Left ventricle myocardium inferior (tissue), 1 donor: ENCODE measurements around the gene USP51. TPM values are rescaled to one million over a fixed set of nuclear protein-coding genes. Genes with fewer than 3 reads are reported as not detected.
"Not testable (repeated sequence)": the region's sequence is repeated elsewhere in the genome, so short reads cannot be mapped to it uniquely, and the experiment has no call there.

Experiments
- DNase-seq: peaks from one replicate; pipeline ENCODE4 v3.0.0-alpha.2; 2020
- H3K27ac ChIP-seq: fragments of 200-600 bp; replicated peaks from 2 replicates; pipeline ENCODE4 v1.8.0; 2021
- H3K27me3 ChIP-seq: fragments of 200-600 bp; 2 replicates; pipeline ENCODE4 v1.8.0; 2021; ENCODE audit warnings: low read depth
- H3K36me3 ChIP-seq: fragments of 200-600 bp; 2 replicates; pipeline ENCODE4 v1.8.0; 2021
- H3K4me1 ChIP-seq: fragments of 200-600 bp; 2 replicates; pipeline ENCODE4 v1.8.0; 2021
- H3K4me3 ChIP-seq: fragments of 200-600 bp; 2 replicates; pipeline ENCODE4 v1.8.0; 2021; ENCODE audit warnings: mild to moderate bottlenecking, moderate library complexity
- H3K9me3 ChIP-seq: fragments of 200-600 bp; replicated peaks from 2 replicates; pipeline ENCODE4 v1.8.0; 2021
- intact Hi-C: fragments of 100-400 bp; cut with micrococcal nuclease; formaldehyde crosslinking; loops from one replicate; pipeline ENCODE4 v1.11.0; 2022
- long read RNA-seq: library from polyadenylated mRNA; unstranded; transcript quantifications from one replicate; pipeline ENCODE4 v2.0.0, GENCODE V29; 2021
- total RNA-seq: library from RNA; stranded (reverse); fragmentation: NEBNext Ultra II Directional; extraction: Animal tissue kit (Norgen Biotek cat#: 25700); gene quantifications from one replicate; pipeline ENCODE4 v1.2.1, GENCODE V29; 2021
- TF ChIP-seq, protein P1 (sequence below): fragments of 200-600 bp; IDR thresholded peaks from 2 replicates; pipeline ENCODE4 v1.8.0; 2021; ENCODE audit warnings: antibody characterized with exemption, mild to moderate bottlenecking, borderline replicate concordance
- donor health status: DM: no; HTN: yes; CAD: no; lungs with severe emphysema.

Gene USP51
- 1.4 TPM for total RNA-seq
- long read RNA-seq, result 0 reads

DNA sequence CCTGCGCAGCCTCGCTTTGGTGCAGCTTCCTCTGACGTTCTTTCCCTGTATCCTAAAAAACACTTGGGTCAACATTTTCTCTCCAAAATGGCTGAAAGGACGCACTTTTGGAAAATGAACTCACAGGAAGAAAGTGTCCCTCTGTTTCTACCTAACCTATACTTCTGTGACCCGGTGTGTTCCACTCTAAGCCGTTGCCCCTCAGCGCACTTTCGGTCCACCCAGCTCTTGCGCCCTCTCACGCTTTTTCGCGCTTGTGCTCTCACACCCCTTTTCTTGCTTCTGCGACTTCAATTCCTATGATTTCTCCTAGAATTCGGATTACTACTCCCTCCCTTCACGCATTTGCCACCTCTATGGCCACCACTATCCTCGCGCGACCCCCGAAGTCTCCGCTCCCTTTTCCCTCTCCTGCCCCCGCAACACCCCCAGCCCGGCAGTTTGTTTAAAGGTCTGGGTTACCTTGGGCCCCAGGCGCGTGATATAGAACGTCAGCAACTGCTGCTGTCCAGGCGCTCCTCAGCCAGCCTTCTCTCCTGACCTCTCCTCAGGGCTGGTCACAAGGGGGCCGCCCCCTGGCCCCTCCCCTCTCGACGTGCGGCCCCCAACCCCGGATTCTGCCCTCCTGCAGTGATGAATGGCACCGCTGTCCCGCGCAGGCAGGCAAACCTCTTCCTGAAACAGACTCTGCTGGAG is at the start of gene USP51:
Gene USP51, minus strand, starts transcription at position 535 of the 696 bp plus-strand sequence. CDS start 909 bp downstream, outside the sequence.
- H3K27me3 ChIP-seq, result no peaks in the 10 kb centered on the region
- H3K4me1 ChIP-seq, result peaks cover 8% of the 10 kb centered on the region
- H3K9me3 ChIP-seq, result no peaks in the 10 kb centered on the region
- peak within 1 kb of the TSS; percentile 79 for H3K4me3 ChIP-seq
- peak within 1 kb of the TSS; percentile 90 for H3K27ac ChIP-seq
- peak; percentile 24 for DNase-seq
- H3K36me3 ChIP-seq, result no peaks in the 10 kb centered on the region
- intact Hi-C loops, result no loop called here
- TF ChIP-seq, protein P1, sequence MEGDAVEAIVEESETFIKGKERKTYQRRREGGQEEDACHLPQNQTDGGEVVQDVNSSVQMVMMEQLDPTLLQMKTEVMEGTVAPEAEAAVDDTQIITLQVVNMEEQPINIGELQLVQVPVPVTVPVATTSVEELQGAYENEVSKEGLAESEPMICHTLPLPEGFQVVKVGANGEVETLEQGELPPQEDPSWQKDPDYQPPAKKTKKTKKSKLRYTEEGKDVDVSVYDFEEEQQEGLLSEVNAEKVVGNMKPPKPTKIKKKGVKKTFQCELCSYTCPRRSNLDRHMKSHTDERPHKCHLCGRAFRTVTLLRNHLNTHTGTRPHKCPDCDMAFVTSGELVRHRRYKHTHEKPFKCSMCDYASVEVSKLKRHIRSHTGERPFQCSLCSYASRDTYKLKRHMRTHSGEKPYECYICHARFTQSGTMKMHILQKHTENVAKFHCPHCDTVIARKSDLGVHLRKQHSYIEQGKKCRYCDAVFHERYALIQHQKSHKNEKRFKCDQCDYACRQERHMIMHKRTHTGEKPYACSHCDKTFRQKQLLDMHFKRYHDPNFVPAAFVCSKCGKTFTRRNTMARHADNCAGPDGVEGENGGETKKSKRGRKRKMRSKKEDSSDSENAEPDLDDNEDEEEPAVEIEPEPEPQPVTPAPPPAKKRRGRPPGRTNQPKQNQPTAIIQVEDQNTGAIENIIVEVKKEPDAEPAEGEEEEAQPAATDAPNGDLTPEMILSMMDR, result peak; percentile 27

DNA sequence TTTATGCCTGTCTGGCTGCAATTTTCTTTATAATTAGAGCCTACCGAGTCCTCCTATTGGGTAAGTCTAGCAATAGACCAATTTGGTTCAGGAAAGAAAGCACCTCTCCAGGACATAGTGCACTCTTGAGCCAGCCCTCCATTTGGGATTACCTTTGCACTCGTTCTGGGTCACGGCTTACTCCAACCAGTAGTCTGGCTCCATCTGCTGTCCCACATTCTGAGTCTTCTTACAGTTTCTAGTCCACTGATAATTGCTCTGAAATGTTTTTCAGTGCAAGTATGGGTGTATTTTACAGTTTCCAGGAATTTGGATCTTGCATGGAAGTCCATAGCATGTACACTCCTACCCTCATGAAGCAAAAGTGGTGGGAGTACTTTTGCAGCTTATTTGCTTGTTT is 34.8 kb upstream of the USP51 start:
- H3K4me1 ChIP-seq, result no peaks in the 10 kb centered on the region
- no peaks in the 10 kb centered on the region for H3K36me3 ChIP-seq
- TF ChIP-seq, protein P1, result peak; percentile 36
- H3K27ac ChIP-seq, result no peak overlapping the region
- intact Hi-C loops, result no loop called here
- no peaks in the 10 kb centered on the region for H3K9me3 ChIP-seq
- no peaks in the 10 kb centered on the region for H3K27me3 ChIP-seq
- DNase-seq, result no peak
- no peak overlapping the region for H3K4me3 ChIP-seq

DNA sequence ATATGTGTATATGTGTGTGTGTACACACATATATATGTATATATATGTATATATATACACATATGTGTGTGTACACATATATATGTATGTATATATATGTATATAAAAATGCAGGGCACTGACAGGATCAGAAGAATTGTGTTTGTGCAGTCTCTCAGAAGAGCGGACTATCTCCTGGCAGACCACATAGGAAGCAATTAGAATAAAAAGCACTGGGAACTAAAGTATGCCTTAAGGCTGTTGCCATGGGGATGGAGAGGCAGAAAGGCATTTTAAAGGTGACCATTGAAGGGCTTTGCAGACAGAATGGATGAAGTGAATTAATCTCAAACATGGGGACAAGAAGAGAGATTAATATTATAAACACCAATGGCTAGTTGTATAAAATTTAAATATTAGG is 33.7 kb upstream of the USP51 start:
- no peak overlapping the region for H3K27ac ChIP-seq

DNA sequence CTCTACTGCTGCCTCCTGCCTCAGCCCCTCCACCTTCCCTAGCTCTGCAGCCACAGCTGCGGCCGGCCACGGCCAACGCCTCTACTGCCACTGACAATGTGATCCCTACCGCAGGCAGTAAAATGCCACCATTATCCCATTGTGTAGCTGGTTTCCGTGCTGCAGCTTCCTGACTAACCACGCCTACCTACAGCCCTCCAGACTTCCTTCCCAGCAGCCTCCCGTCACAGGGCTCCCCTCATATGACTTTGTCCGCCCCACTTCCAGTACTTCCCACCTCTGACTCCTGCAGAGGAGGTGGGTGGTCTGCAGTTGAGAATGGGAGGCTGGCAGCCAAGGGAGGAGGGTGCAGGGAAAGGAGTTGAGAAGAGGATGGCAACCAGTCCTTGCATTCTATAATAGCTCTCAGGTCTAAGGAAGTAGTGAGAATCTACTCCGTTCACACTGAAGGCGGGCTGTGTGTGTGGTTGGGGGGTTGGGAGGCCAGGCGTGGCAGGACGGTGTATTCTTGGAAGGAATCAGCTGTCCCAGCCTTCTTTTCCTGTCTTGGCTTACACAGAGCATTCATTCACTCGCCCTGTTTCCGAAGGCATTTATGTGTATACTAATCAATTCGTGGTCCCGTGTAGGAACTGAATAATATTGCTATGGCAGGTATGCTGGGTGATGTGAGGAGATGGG is 33.1 kb upstream of the USP51 start:
- Histone ChIP-seq H3K4me1 (no peaks in the 10 kb centered on the region), H3K27me3 (no peaks in the 10 kb centered on the region), H3K27ac (peak overlapping the region; percentile 57), H3K4me3 (no peak overlapping the region), H3K9me3 (no peaks in the 10 kb centered on the region), H3K36me3 (no peaks in the 10 kb centered on the region)
- no peak for DNase-seq
- intact Hi-C loops, result no loop called here
- TF ChIP-seq, protein P1, result no peak

More for the DNA sequence above, 33.7 kb upstream of the USP51 start:
- Histone ChIP-seq H3K4me3 (no peak overlapping the region), H3K9me3 (no peaks in the 10 kb centered on the region), H3K36me3 (no peaks in the 10 kb centered on the region), H3K4me1 (no peaks in the 10 kb centered on the region), H3K27me3 (no peaks in the 10 kb centered on the region)
- TF ChIP-seq, protein P1, result no peak
- intact Hi-C loops, result no loop called here
- no peak for DNase-seq

DNA sequence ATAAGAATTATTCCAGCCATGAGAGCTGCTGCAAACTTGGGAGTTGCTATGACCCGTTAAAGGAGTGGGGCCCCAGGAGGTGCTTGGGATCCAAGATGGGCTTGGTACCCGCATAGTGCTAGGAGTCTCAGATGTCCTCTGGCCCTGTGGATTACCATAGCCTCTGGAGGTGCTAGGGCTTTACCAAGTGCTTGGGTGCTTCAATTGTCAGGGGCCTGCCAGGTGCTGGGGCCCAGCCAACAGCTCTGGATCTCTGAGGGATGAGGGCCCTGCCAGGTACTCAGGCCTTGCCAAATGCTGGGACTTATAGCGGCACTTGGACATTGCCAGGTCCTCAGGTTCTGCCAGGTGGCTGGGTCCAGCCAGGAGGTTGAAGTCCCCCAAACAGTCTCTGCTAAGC is 32.0 kb upstream of the USP51 start:
- H3K4me3 ChIP-seq, result no peak overlapping the region
- no peak for DNase-seq
- no peak overlapping the region for H3K27ac ChIP-seq
- intact Hi-C loops, result no loop called here
- H3K36me3 ChIP-seq, result no peaks in the 10 kb centered on the region
- TF ChIP-seq, protein P1, result no peak
- H3K4me1 ChIP-seq, result no peaks in the 10 kb centered on the region
- no peaks in the 10 kb centered on the region for H3K27me3 ChIP-seq
- no peaks in the 10 kb centered on the region for H3K9me3 ChIP-seq

DNA sequence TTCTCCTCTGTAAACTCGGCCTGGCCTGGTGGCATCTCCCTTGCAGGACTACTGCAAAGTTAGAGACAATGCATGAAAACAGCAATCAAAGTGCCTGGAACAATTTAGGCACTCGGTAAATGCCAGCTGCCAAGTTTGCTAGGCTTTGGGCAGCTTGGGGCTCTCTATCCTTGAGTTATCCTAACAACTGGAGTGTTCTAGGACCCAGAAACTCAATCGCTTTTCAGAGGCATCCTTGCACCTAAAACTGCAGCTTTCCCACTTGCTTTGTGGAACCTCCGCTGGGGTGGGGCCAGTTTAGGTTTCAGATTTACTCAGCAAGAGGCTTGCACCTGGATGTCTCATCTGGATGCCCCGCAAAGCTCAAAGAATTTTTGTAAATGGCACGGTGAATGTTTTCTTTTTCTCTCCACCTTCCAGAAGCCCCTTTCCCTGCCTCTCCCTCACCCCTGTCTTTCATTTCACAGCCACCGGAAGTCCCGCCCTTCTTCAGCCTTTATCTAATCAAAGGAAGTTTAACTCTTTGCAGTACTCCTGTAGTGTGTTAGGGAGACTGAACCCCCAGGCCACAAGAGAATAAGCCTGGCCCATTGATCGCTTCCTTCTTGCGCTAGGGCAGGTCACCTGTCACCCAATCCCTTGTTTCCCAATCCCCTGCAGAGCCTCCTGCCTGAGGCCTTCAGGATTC is 27.3 kb upstream of the USP51 start:
- DNase-seq, H3K27me3 ChIP-seq, H3K4me1 ChIP-seq, H3K27ac ChIP-seq, H3K4me3 ChIP-seq, H3K9me3 ChIP-seq, intact Hi-C loops, H3K36me3 ChIP-seq: not testable (repeated sequence)

DNA sequence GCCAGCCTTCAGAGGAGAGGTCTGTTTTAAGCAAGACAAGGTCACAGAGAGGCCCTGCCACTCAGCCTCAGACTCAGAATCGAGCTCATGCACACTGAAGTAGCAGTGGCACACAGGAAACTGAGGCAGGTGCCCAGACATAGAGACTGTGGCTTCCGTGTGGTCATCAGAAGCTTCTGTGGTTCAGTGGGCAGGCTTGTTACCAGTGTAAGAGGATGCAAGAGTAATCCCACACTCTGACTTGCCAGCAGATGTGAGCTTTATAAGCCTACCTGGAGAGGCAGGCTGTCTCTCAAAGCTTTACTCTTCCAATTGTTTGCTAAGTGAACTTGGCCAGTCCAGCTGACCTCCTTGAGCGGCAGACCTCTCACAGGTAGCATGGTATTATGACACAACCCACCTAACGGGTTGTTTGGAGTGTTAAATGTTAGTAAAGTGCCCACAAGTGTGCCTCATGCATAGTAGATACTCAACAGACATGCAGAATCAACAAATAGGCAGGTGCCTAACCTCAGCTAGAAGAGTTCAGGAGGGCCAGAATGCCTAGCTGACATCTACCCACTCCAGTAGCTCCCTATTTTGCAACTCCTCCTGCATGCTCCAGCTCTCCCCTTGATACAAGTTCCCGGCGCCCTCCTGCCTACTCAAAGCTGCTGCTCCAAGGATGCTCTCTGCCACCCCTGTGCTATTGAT is 23.5 kb upstream of the USP51 start:
- H3K27ac ChIP-seq, DNase-seq, H3K36me3 ChIP-seq, H3K4me3 ChIP-seq, H3K4me1 ChIP-seq, intact Hi-C loops, H3K9me3 ChIP-seq, H3K27me3 ChIP-seq: not testable (repeated sequence)
